CD4-positive, alpha-beta T cell (primary cell): ENCODE measurements around the gene HRC. TPM values are rescaled to one million over a fixed set of nuclear protein-coding genes. Genes with fewer than 3 reads are reported as not detected.

Experiments used
- ATAC-seq: fragments of 200-7000 bp; cut with Tn5 transposase; one replicate; pipeline ENCODE4 v1.10.0; 2022; ENCODE audit warnings: mild to moderate bottlenecking; ENCODE audit not compliant: poor library complexity
- CTCF ChIA-PET: fragments of 350-600 bp; sonication (Branson Sonifier 250); formaldehyde crosslinking; loops from one replicate; lab custom pipeline; 2021; ENCODE audit warnings: antibody characterized with exemption, inconsistent platforms; lab: Charles Lee
- POLR2A ChIA-PET: fragments of 350-600 bp; sonication (Branson Sonifier 250); formaldehyde crosslinking; loops from one replicate; lab custom pipeline; 2021; ENCODE audit warnings: antibody characterized with exemption, inconsistent platforms; lab: Charles Lee
- DNase-seq, 14 experiments: peaks; one replicate each; pipeline ENCODE4 v3.0.0-alpha.2; 2013 to 2020; ENCODE audit warnings: mixed read lengths in 2 of 14
- H3K27ac ChIP-seq, 2 donors: one replicate each; pipeline versions ENCODE4 v1.5.1 to v1.7.0; 2013; ENCODE audit warnings: low read length in 2 of 2, low read depth in 1 of 2, mild to moderate bottlenecking in 1 of 2
- H3K27me3 ChIP-seq, 2 experiments: 1 replicate in 1 of 2; 2 replicates in 1 of 2; pipeline versions ENCODE4 v1.6.1 to v1.7.0; 2013; ENCODE audit warnings: low read length in 2 of 2, control low read depth in 1 of 2, mild to moderate bottlenecking in 1 of 2, moderate library complexity in 1 of 2; ENCODE audit not compliant: insufficient read depth in 2 of 2, control insufficient read depth in 1 of 2
- H3K36me3 ChIP-seq: one replicate; pipeline ENCODE4 v1.6.1; 2013; ENCODE audit warnings: low read length, control low read depth; ENCODE audit not compliant: insufficient read depth
- H3K4me1 ChIP-seq: one replicate; pipeline ENCODE4 v1.6.1; 2013; ENCODE audit warnings: low read length, control low read depth; ENCODE audit not compliant: insufficient read depth
- H3K4me3 ChIP-seq: one replicate; pipeline ENCODE4 v1.5.1; 2013; ENCODE audit warnings: mild to moderate bottlenecking, low read length, moderate library complexity
- H3K9me3 ChIP-seq, 2 experiments: 1 replicate in 1 of 2; 2 replicates in 1 of 2; pipeline versions ENCODE4 v1.6.1 to v1.7.0; 2013; ENCODE audit warnings: low read length in 2 of 2, mild to moderate bottlenecking in 2 of 2, control low read depth in 1 of 2, moderate library complexity in 1 of 2; ENCODE audit not compliant: control insufficient read depth in 1 of 2, insufficient read depth in 1 of 2
- H3K27ac Mint-ChIP-seq: one replicate; pipeline ENCODE4 v1.8.0; 2020; ENCODE audit warnings: mixed read lengths
- H3K27me3 Mint-ChIP-seq: one replicate; pipeline ENCODE4 v1.8.0; 2021; ENCODE audit warnings: mixed read lengths
- H3K36me3 Mint-ChIP-seq: one replicate; pipeline ENCODE4 v1.8.0; 2021; ENCODE audit warnings: low read depth, mixed read lengths
- H3K4me1 Mint-ChIP-seq: one replicate; pipeline ENCODE4 v1.8.0; 2021; ENCODE audit warnings: low read depth, mixed read lengths
- H3K4me3 Mint-ChIP-seq: one replicate; pipeline ENCODE4 v1.8.0; 2020; ENCODE audit warnings: mild to moderate bottlenecking, mixed read lengths
- H3K9me3 Mint-ChIP-seq: one replicate; pipeline ENCODE4 v1.8.0; 2020; ENCODE audit warnings: mixed read lengths
- CTCF ChIP-seq: fragments of 200-600 bp; IDR thresholded peaks from one replicate; pipeline ENCODE4 v1.8.0; 2022; ENCODE audit warnings: antibody characterized with exemption, mild to moderate bottlenecking
- intact Hi-C, 2 experiments: fragments of 100-400 bp; cut with DNase I in 1 of 2; cut with micrococcal nuclease in 1 of 2; formaldehyde crosslinking; loops; one replicate each; pipeline versions ENCODE4 v1.15.1 to v1.9.0; 2023 to 2025; cut with DNase I, micrococcal nuclease
- total RNA-seq, 174 experiments: library from RNA in 2 of 174; stranded (reverse) in 2 of 174; gene quantifications; one replicate each; pipeline ENCODE4 v1.2.3 and lab custom pipeline; 2021 to 2026

The HRC gene
- total RNA-seq, 2 experiments from 2014 or later, result not detected

- H3K27ac ChIP-seq, result no peak overlapping the region
- ATAC-seq, result no peak
- Mint-ChIP-seq H3K27me3 (peaks cover 85% of the 10 kb centered on the region), H3K9me3 (no peaks in the 10 kb centered on the region), H3K4me1 (peaks cover 28% of the 10 kb centered on the region), H3K27ac (no peak overlapping the region), H3K4me3 (no peak overlapping the region), H3K36me3 (no peaks in the 10 kb centered on the region)
- intact Hi-C loops, result no loop called here
- H3K4me1 ChIP-seq, result peaks cover 26% of the 10 kb centered on the region
- no peak for DNase-seq
- no peaks in the 10 kb centered on the region for H3K36me3 ChIP-seq
- H3K27me3 ChIP-seq, result peaks cover 46 to 51% of the 10 kb centered on the region in 2 experiments
- H3K9me3 ChIP-seq, result peaks cover 0 to 41% of the 10 kb centered on the region in 2 experiments
- no peak overlapping the region for H3K4me3 ChIP-seq
- ChIA-PET CTCF (no interaction called here), POLR2A (no interaction called here)
- TF ChIP-seq CTCF, result no peak
Observed at GRCh38 chr19:49155820-49156346, 687 bp upstream of the HRC start.

GRCh38 chr19:49154279-49154678 is 917 bp downstream of the HRC start:
- no peak overlapping the region for H3K27ac Mint-ChIP-seq
- Histone ChIP-seq H3K4me3 (no peak overlapping the region), H3K27ac (no peak overlapping the region), H3K9me3 (peaks cover 0 to 53% of the 10 kb centered on the region in 2 experiments), H3K36me3 (no peaks in the 10 kb centered on the region), H3K27me3 (peaks cover 58 to 61% of the 10 kb centered on the region in 2 experiments), H3K4me1 (peaks cover 42% of the 10 kb centered on the region)
- POLR2A ChIA-PET, result no interaction called here
- intact Hi-C loops, result no loop called here
- ATAC-seq, result no peak
- CTCF ChIA-PET, result no interaction called here
- peaks cover 86% of the 10 kb centered on the region for H3K27me3 Mint-ChIP-seq
- no peak for TF ChIP-seq CTCF
- peaks cover 38% of the 10 kb centered on the region for H3K4me1 Mint-ChIP-seq
- no peaks in the 10 kb centered on the region for H3K36me3 Mint-ChIP-seq
- no peaks in the 10 kb centered on the region for H3K9me3 Mint-ChIP-seq
- peak overlapping the region; percentile 4 for H3K4me3 Mint-ChIP-seq
- no peak for DNase-seq

- Mint-ChIP-seq H3K36me3 (no peaks in the 10 kb centered on the region), H3K4me1 (peaks cover 43% of the 10 kb centered on the region), H3K27me3 (peaks cover 90% of the 10 kb centered on the region), H3K4me3 (peak overlapping the region; percentile 54), H3K27ac (no peak overlapping the region), H3K9me3 (no peaks in the 10 kb centered on the region)
- TF ChIP-seq CTCF, result no peak
- no peak for ATAC-seq
- Histone ChIP-seq H3K27ac (no peak overlapping the region), H3K4me1 (peaks cover 48% of the 10 kb centered on the region), H3K4me3 (no peak overlapping the region), H3K9me3 (peaks cover 0 to 60% of the 10 kb centered on the region in 2 experiments), H3K36me3 (no peaks in the 10 kb centered on the region), H3K27me3 (peaks cover 61 to 65% of the 10 kb centered on the region in 2 experiments)
- DNase-seq, result peak in 1 of 14 experiments; percentile 26
- CTCF ChIA-PET, result no interaction called here
- intact Hi-C loops, result no loop called here
- POLR2A ChIA-PET, result no interaction called here
Observed at GRCh38 chr19:49153167-49153809, 1.9 kb downstream of the HRC start.
